GM12892 (cell line): Measurements from ENCODE around the gene ZNF710.

Experiments
- POLR2A ChIP-seq: IDR thresholded peaks from 2 replicates; pipeline ENCODE4 v1.6.1; 2011; ENCODE audit warnings: low read depth, low read length, control low read depth
- POLR2AphosphoS5 ChIP-seq: IDR thresholded peaks from 2 replicates; pipeline ENCODE4 v1.6.1; 2011; ENCODE audit warnings: low read depth, low read length, control low read depth
- TAF1 ChIP-seq: IDR thresholded peaks from 2 replicates; pipeline ENCODE4 v1.6.1; 2011; ENCODE audit warnings: low read depth, mild to moderate bottlenecking, control low read depth, low read length, borderline replicate concordance

DNA sequence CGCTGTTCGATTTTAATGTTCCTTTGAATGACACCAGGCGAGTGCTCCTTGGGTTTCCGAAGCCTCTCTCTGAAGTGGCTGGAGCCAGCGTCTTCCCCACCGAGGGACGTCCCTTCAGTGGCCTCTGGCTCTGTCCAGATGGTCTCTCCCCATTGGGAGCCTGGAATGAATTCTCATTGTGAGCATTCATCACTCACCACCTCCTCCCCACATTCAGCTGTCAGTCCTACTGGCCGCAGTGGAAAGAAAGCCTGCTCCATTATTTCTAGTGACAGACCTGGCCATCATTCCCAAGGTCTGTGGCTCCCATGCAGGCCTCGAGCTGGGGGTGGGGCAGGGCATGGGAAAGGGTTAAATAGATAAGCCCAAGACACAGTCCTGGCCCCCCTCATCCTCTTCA lies 35.2 kb downstream of the ZNF710 start:
- TF ChIP-seq POLR2A, result no peak
- no peak for TF ChIP-seq TAF1
- TF ChIP-seq POLR2AphosphoS5, result no peak
